ENCODE results near the gene SYT14.
"Not testable (repeated sequence)": the region's sequence is repeated elsewhere in the genome, so short reads cannot be mapped to it uniquely, and the experiment has no call there.

The SYT14 gene

GRCh38 chr1:209937996-209938959 is at the start of gene SYT14:
Gene SYT14 (plus strand): TSS chr1:209938217. CDS start chr1:209938265, 48 bp downstream.
- Histone ChIP-seq H3K4me2 (no peak within 1 kb of the TSS), H4K20me1 (no peaks in the 10 kb centered on the region), H3K27me3 (no peaks in the 10 kb centered on the region), H3K27ac (no peak within 1 kb of the TSS), H3K9ac (no peak within 1 kb of the TSS), H3K4me3 (no peak within 1 kb of the TSS), H3K36me3 (no peaks in the 10 kb centered on the region), H3K9me3 (replicated peaks in 1 of 11) (peaks cover 0 to 7% (median 6%) of the 10 kb centered on the region in 11 experiments; a peak in 12 of 22 replicates), H3K4me1 (no peaks in the 10 kb centered on the region)
- TF ChIP-seq Cebpa-rat (IDR thresholded peaks at IDR 0.05), result no peak

DNA sequence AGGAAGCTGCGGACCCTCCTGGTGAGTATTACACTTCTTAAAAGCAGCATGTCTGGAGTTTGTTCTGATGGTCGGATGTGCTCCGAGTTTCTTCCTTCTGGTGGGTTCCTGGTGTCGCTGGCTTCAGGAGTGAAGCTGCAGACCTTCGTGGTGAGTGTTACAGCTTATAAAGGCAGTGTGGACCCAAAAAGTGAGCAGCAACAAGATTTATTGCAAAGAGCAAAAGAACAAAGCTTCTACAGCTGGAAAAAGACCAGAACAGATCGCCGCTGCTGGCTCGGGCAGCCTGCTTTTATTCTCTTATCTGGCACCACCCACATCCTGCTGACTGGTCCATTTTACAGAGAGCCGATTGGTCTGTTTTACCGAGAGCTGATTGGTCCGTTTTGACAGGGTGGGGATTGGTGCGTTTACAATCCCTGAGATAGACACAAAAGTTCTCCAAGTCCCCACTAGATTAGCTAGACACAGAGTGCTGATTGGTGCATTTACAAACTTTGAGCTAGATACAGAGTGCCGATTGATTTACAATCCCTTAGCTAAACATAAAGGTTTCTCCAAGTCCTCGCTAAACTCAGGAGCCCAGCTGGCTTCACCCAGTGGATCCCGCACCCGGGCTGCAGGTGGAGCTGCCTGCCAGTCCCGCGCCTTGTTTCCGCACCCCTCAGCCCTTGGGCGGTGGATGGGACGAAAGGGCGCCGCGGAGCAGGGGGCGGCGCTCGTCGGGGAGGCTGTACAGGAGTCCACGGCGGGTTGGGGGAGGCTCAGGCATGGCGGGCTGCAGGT is 49.5 kb upstream of the SYT14 start:
- H3K36me3 ChIP-seq, H3K4me3 ChIP-seq, H3K4me2 ChIP-seq, H3K9ac ChIP-seq, H4K20me1 ChIP-seq, H3K27ac ChIP-seq, H3K27me3 ChIP-seq: not testable (repeated sequence)
- H3K4me1 ChIP-seq, result peaks cover 22 to 33% (median 29%) of the 10 kb centered on the region in 10 experiments
- H3K9me3 ChIP-seq (replicated peaks in 1 of 11), result peaks cover 0 to 14% (median 8%) of the 10 kb centered on the region in 11 experiments; a peak in 8 of 22 replicates

DNA sequence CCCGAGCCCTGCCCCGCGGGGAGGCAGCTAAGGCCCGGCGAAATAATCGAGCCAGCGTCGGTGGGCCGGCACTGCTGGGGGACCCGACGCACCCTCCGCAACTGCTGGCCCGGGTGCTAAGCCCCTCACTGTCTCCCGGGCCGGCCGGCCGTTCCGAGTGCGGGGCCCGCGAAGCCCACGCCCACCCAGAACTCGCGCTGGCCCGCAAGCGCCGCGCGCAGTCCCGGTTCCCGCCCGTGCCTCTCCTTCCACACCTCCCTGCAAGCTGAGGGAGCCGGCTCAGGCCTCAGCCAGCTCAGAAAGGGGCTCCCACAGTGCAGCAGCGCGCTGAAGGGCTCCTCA is 49.0 kb upstream of the SYT14 start:
- no peaks in the 10 kb centered on the region for H3K36me3 ChIP-seq
- H3K9ac ChIP-seq, result no peak overlapping the region
- H3K4me2 ChIP-seq, result no peak overlapping the region
- no peak overlapping the region for H3K27ac ChIP-seq
- no peaks in the 10 kb centered on the region for H3K27me3 ChIP-seq
- H3K9me3 ChIP-seq (replicated peaks in 1 of 11), result peaks cover 0 to 14% (median 8%) of the 10 kb centered on the region in 11 experiments; a peak in 8 of 22 replicates
- H3K4me1 ChIP-seq, result peaks cover 16 to 28% (median 23%) of the 10 kb centered on the region in 10 experiments
- H3K4me3 ChIP-seq, result no peak overlapping the region
- no peak for TF ChIP-seq Cebpa-rat (IDR thresholded peaks at IDR 0.05)
- no peaks in the 10 kb centered on the region for H4K20me1 ChIP-seq

- Histone ChIP-seq H3K4me3 (no peak overlapping the region), H3K27me3 (no peaks in the 10 kb centered on the region), H3K27ac (no peak overlapping the region), H3K4me2 (no peak overlapping the region; a peak in 1 of 22 replicates), H3K4me1 (peaks cover under 1 to 10% (median 6%) of the 10 kb centered on the region in 10 experiments; a peak in 17 of 20 replicates), H4K20me1 (no peaks in the 10 kb centered on the region), H3K9ac (no peak overlapping the region), H3K36me3 (no peaks in the 10 kb centered on the region), H3K9me3 (replicated peaks in 1 of 11) (peaks cover 0 to 14% (median 8%) of the 10 kb centered on the region in 11 experiments; a peak in 8 of 22 replicates)
- TF ChIP-seq Cebpa-rat (IDR thresholded peaks at IDR 0.05), result no peak
These were observed 47.2 kb upstream of the SYT14 start for GRCh38 chr1:209890641-209891330.

GRCh38 chr1:209893751-209894150 is 44.3 kb upstream of the SYT14 start:
- H3K27ac ChIP-seq, result no peak overlapping the region
- no peak for TF ChIP-seq Cebpa-rat (IDR thresholded peaks at IDR 0.05)

GRCh38 chr1:209895709-209896108 is 42.3 kb upstream of the SYT14 start:
- Histone ChIP-seq H3K4me2 (no peak overlapping the region), H3K4me1 (0 out of 20 replicates have a peak, but pooled peaks cover 0 to 3% (median 0%) of the 10 kb centered on the region in 10 experiments), H3K27ac (no peak overlapping the region), H3K36me3 (no peaks in the 10 kb centered on the region), H3K9ac (no peak overlapping the region), H3K27me3 (no peaks in the 10 kb centered on the region), H3K4me3 (no peak overlapping the region), H3K9me3 (replicated peaks in 1 of 11) (no peaks in the 10 kb centered on the region), H4K20me1 (no peaks in the 10 kb centered on the region)
- no peak for TF ChIP-seq Cebpa-rat (IDR thresholded peaks at IDR 0.05)

More at GRCh38 chr1:209893751-209894150, 44.3 kb upstream of the SYT14 start:
- no peak overlapping the region for H3K4me2 ChIP-seq
- no peaks in the 10 kb centered on the region for H4K20me1 ChIP-seq
- 0 out of 20 replicates have a peak, but pooled peaks cover 0 to 5% (median 0%) of the 10 kb centered on the region in 10 experiments for H3K4me1 ChIP-seq
- peaks cover 0 to 7% (median 5%) of the 10 kb centered on the region in 11 experiments; a peak in 8 of 22 replicates for H3K9me3 ChIP-seq (replicated peaks in 1 of 11)
- H3K9ac ChIP-seq, result no peak overlapping the region
- H3K27me3 ChIP-seq, result no peaks in the 10 kb centered on the region
- no peak overlapping the region for H3K4me3 ChIP-seq
- no peaks in the 10 kb centered on the region for H3K36me3 ChIP-seq

GRCh38 chr1:209896346-209896745 is 41.7 kb upstream of the SYT14 start:
- Histone ChIP-seq H3K4me2 (no peak overlapping the region), H3K4me1 (no peaks in the 10 kb centered on the region), H3K4me3 (no peak overlapping the region), H3K9me3 (replicated peaks in 1 of 11) (no peaks in the 10 kb centered on the region), H3K27ac (no peak overlapping the region), H3K9ac (no peak overlapping the region), H3K27me3 (no peaks in the 10 kb centered on the region), H4K20me1 (no peaks in the 10 kb centered on the region), H3K36me3 (no peaks in the 10 kb centered on the region)
- no peak for TF ChIP-seq Cebpa-rat (IDR thresholded peaks at IDR 0.05)

- H3K4me2 ChIP-seq; H3K36me3 ChIP-seq; H3K27ac ChIP-seq; H3K4me3 ChIP-seq; H4K20me1 ChIP-seq; H3K27me3 ChIP-seq; H3K4me1 ChIP-seq; H3K9me3 ChIP-seq (replicated peaks in 1 of 11); H3K9ac ChIP-seq: not testable (repeated sequence)
These were observed 39.7 kb upstream of the SYT14 start for GRCh38 chr1:209898271-209898670.

- H3K4me2 ChIP-seq; H3K4me1 ChIP-seq; H3K4me3 ChIP-seq; H3K9ac ChIP-seq; H3K27me3 ChIP-seq; H3K36me3 ChIP-seq; H3K9me3 ChIP-seq (replicated peaks in 1 of 11); H4K20me1 ChIP-seq; H3K27ac ChIP-seq: not testable (repeated sequence)
These were observed 39.2 kb upstream of the SYT14 start for GRCh38 chr1:209898851-209899250.
